Activated CD8-positive, alpha-beta T cell treated with anti-CD3 and anti-CD28 coated beads for 36 hours (primary cell): ENCODE results near the gene PMPCA. TPM values are rescaled to one million over a fixed set of nuclear protein-coding genes. Genes with fewer than 3 reads are reported as not detected.

Source experiments
- ATAC-seq: fragments of 200-7000 bp; cut with Tn5 transposase; one replicate; pipeline ENCODE4 v1.10.0; 2021; ENCODE audit warnings: mild to moderate bottlenecking, moderate library complexity
- CTCF ChIA-PET: fragments of 350-600 bp; sonication (Branson Sonifier 250); formaldehyde crosslinking; loops from one replicate; lab custom pipeline; 2021; ENCODE audit warnings: antibody characterized with exemption; lab: Charles Lee
- POLR2A ChIA-PET: fragments of 350-600 bp; sonication (Branson Sonifier 250); formaldehyde crosslinking; loops from one replicate; lab custom pipeline; 2021; ENCODE audit warnings: antibody characterized with exemption; lab: Charles Lee
- DNase-seq: peaks from one replicate; pipeline ENCODE4 v3.0.0-alpha.2; 2020
- H3K27ac Mint-ChIP-seq: one replicate; pipeline ENCODE4 v1.8.0; 2021; ENCODE audit warnings: mild to moderate bottlenecking, mixed read lengths
- H3K27me3 Mint-ChIP-seq: one replicate; pipeline ENCODE4 v1.8.0; 2021; ENCODE audit warnings: mixed read lengths
- H3K36me3 Mint-ChIP-seq: one replicate; pipeline ENCODE4 v1.8.0; 2021; ENCODE audit warnings: low read depth, mixed read lengths
- H3K4me1 Mint-ChIP-seq: one replicate; pipeline ENCODE4 v1.8.0; 2021; ENCODE audit warnings: low read depth, mixed read lengths
- H3K4me3 Mint-ChIP-seq: one replicate; pipeline ENCODE4 v1.8.0; 2021; ENCODE audit warnings: mild to moderate bottlenecking, moderate library complexity, mixed read lengths
- H3K9me3 Mint-ChIP-seq: one replicate; pipeline ENCODE4 v1.8.0; 2021; ENCODE audit warnings: mixed read lengths
- CTCF ChIP-seq: fragments of 200-600 bp; IDR thresholded peaks from one replicate; pipeline ENCODE4 v1.8.0; 2022; ENCODE audit warnings: antibody characterized with exemption, mild to moderate bottlenecking
- intact Hi-C: fragments of 100-400 bp; cut with micrococcal nuclease; formaldehyde crosslinking; loops from one replicate; pipeline ENCODE4 v1.10.0; 2022
- total RNA-seq, 2 experiments: library from RNA; stranded (reverse); gene quantifications; one replicate each; pipeline ENCODE4 v1.2.3, GENCODE V29; 2021

PMPCA gene
- total RNA-seq, 2 experiments from 2014 or later, result 128 to 140 TPM

- ATAC-seq (no peak), DNase-seq (no peak)
- CTCF ChIA-PET, result interaction anchor here (0.9 to 1.9 kb wide), 3 partner anchors 28 to 46 kb away, joined by 3 to 4 read pairs (median 4); partner anchors contain the start of gene DNLZ
- POLR2A ChIA-PET, result interaction anchor here (0.6 to 1.9 kb wide), 7 partner anchors 9 to 262 kb away, joined by 3 to 6 read pairs (median 4); partner anchors contain the start of genes CARD9 and DNLZ
- Mint-ChIP-seq H3K4me3 (no peak overlapping the region), H3K4me1 (no peaks in the 10 kb centered on the region), H3K36me3 (peaks cover 50% of the 10 kb centered on the region), H3K9me3 (no peaks in the 10 kb centered on the region), H3K27me3 (no peaks in the 10 kb centered on the region), H3K27ac (no peak overlapping the region)
- no peak for TF ChIP-seq CTCF
- intact Hi-C loops, result no loop called here
Measured at GRCh38 chr9:136391737-136392537, 18.5 kb upstream of the PMPCA start.

GRCh38 chr9:136392538-136393449, 17.7 kb upstream of the PMPCA start:
- Mint-ChIP-seq H3K9me3 (no peaks in the 10 kb centered on the region), H3K27ac (no peak overlapping the region), H3K27me3 (no peaks in the 10 kb centered on the region), H3K4me3 (no peak overlapping the region), H3K36me3 (peaks cover 47% of the 10 kb centered on the region), H3K4me1 (no peaks in the 10 kb centered on the region)
- no peak for TF ChIP-seq CTCF
- POLR2A ChIA-PET, result interaction anchor here (0.6 to 1.9 kb wide), 5 partner anchors 10 to 261 kb away, joined by 3 to 6 read pairs (median 3); partner anchors contain the start of gene CARD9
- intact Hi-C loops, result no loop called here
- DNase-seq (no peak), ATAC-seq (no peak)
- CTCF ChIA-PET, result interaction anchor here (0.9 to 1.9 kb wide), 2 partner anchors 29 to 47 kb away, joined by 3 to 4 read pairs; partner anchors contain the start of gene DNLZ

GRCh38 chr9:136393531-136393930, 16.9 kb upstream of the PMPCA start:
- Mint-ChIP-seq H3K4me1 (peaks cover 6% of the 10 kb centered on the region), H3K36me3 (peaks cover 48% of the 10 kb centered on the region), H3K27ac (no peak overlapping the region), H3K27me3 (no peaks in the 10 kb centered on the region), H3K9me3 (no peaks in the 10 kb centered on the region), H3K4me3 (no peak overlapping the region)
- intact Hi-C loops, result no loop called here
- no peak for ATAC-seq
- ChIA-PET POLR2A (interaction anchor here (0.8 to 1.0 kb wide), 2 partner anchors 15 to 37 kb away, joined by 3 read pairs; no protein-coding TSS in a partner anchor), CTCF (interaction anchor here (1.9 kb wide), 1 partner anchor 30 kb away, joined by 4 read pairs; the partner anchor contains the start of gene DNLZ)
- no peak for TF ChIP-seq CTCF
- no peak for DNase-seq

GRCh38 chr9:136394312-136395019, 16.0 kb upstream of the PMPCA start:
- Mint-ChIP-seq H3K9me3 (no peaks in the 10 kb centered on the region), H3K4me1 (peaks cover 14% of the 10 kb centered on the region), H3K36me3 (peaks cover 50% of the 10 kb centered on the region), H3K27ac (no peak overlapping the region), H3K27me3 (no peaks in the 10 kb centered on the region), H3K4me3 (no peak overlapping the region)
- intact Hi-C loops, result no loop called here
- no peak for ATAC-seq
- ChIA-PET POLR2A (interaction anchor here (0.9 to 1.0 kb wide), 2 partner anchors 14 to 20 kb away, joined by 3 read pairs; no protein-coding TSS in a partner anchor), CTCF (no interaction called here)
- no peak for DNase-seq
- no peak for TF ChIP-seq CTCF
